Prostate gland (tissue), 2 donors: ENCODE measurements around the gene ARHGAP45.

Experiments
- POLR2AphosphoS5 ChIP-seq: sonication (generic); formaldehyde crosslinking; IDR thresholded peaks from one replicate; pipeline ENCODE4 v1.6.1; 2017; ENCODE audit warnings: antibody characterized with exemption
- TF ChIP-seq, protein P1 (sequence below), 4 experiments: fragments of 200-600 bp in 2 of 4; fragments of 450-650 bp in 2 of 4; sonication (generic) in 2 of 4; IDR thresholded peaks; 1 replicate in 3 of 4; 2 replicates in 1 of 4; pipeline ENCODE4 v1.5.1; 2016 to 2019; ENCODE audit warnings: antibody characterized with exemption in 4 of 4, mild to moderate bottlenecking in 2 of 4, moderate library complexity in 2 of 4

DNA sequence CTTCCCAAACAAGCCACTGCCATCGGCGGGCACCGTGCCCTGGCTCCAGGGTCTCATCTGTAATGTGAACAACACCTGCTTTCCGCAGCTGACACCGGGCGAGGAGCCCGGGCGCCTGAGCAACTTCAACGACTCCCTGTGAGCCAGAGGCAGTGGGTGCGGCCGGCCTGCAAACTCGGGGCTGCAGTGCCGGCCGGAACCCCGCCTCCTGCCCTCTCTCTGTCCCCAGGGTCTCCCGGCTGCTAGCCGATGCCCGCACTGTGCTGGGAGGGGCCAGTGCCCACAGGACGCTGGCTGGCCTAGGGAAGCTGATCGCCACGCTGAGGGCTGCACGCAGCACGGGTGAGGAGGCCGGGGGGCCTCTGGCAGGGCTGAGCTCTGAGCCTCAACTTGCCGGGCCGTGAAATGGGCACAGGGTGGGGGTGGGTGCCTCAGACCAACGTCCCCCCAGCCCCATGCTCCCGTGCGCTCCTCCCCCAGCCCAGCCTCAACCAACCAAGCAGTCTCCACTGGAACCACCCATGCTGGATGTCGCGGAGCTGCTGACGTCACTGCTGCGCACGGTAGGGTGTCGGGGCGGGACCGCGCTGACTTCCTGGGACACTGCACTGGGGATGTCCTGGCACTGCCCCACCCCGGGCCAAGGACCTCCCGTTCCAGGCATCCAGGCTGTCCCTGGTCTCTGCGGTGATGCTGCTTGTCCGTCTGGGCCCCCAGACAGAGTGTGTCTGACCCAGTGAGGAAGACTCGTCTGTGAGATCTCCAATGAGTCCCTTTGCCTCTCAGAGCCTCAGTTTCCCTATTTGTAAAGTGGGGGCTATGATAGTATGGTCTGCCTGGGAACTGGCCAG is 24.9 kb upstream of the ARHGAP45 start:
- TF ChIP-seq POLR2AphosphoS5: no peak
- TF ChIP-seq, protein P1, sequence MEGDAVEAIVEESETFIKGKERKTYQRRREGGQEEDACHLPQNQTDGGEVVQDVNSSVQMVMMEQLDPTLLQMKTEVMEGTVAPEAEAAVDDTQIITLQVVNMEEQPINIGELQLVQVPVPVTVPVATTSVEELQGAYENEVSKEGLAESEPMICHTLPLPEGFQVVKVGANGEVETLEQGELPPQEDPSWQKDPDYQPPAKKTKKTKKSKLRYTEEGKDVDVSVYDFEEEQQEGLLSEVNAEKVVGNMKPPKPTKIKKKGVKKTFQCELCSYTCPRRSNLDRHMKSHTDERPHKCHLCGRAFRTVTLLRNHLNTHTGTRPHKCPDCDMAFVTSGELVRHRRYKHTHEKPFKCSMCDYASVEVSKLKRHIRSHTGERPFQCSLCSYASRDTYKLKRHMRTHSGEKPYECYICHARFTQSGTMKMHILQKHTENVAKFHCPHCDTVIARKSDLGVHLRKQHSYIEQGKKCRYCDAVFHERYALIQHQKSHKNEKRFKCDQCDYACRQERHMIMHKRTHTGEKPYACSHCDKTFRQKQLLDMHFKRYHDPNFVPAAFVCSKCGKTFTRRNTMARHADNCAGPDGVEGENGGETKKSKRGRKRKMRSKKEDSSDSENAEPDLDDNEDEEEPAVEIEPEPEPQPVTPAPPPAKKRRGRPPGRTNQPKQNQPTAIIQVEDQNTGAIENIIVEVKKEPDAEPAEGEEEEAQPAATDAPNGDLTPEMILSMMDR (IDR thresholded peaks at IDR 0.05): no peak
